GM23338 (cell line): Measurements from ENCODE around the gene PHOX2A. TPM values are rescaled to one million over a fixed set of nuclear protein-coding genes. Genes with fewer than 3 reads are reported as not detected.

Source experiments
- ATAC-seq: fragments of 200-7000 bp; cut with Tn5 transposase; 3 replicates; pipeline ENCODE4 v1.9.1; 2020
- DNase-seq: peaks from one replicate; pipeline ENCODE4 v3.0.0-alpha.2; 2015; ENCODE audit warnings: low spot score
- H2AFZ ChIP-seq: fragments of 200-600 bp; sonication (generic); 2 replicates; pipeline ENCODE4 v1.8.0; 2016; ENCODE audit warnings: antibody characterized with exemption, mild to moderate bottlenecking, moderate library complexity
- H3F3A ChIP-seq: fragments of 200-600 bp; sonication (generic); replicated peaks from 2 replicates; pipeline ENCODE4 v1.8.0; 2017; ENCODE audit warnings: antibody characterized with exemption, mixed run types, low read depth
- H3K27ac ChIP-seq: fragments of 200-600 bp; sonication (generic); 2 replicates; pipeline ENCODE4 v1.6.1; 2016; ENCODE audit warnings: low read depth
- H3K27me3 ChIP-seq: fragments of 200-600 bp; sonication (generic); 2 replicates; pipeline ENCODE4 v1.8.0; 2016; ENCODE audit warnings: mild to moderate bottlenecking, mixed run types, moderate library complexity; ENCODE audit not compliant: insufficient read depth
- H3K36me3 ChIP-seq: fragments of 200-600 bp; sonication (generic); 2 replicates; pipeline ENCODE4 v1.8.0; 2016; ENCODE audit warnings: mild to moderate bottlenecking; ENCODE audit not compliant: insufficient read depth
- H3K4me1 ChIP-seq: fragments of 200-600 bp; sonication (generic); 2 replicates; pipeline ENCODE4 v1.8.0; 2016; ENCODE audit warnings: mild to moderate bottlenecking, moderate library complexity; ENCODE audit not compliant: insufficient read depth
- H3K4me2 ChIP-seq: fragments of 200-600 bp; sonication (generic); 2 replicates; pipeline ENCODE4 v1.7.1; 2017; ENCODE audit warnings: mixed run types
- H3K4me3 ChIP-seq: fragments of 200-600 bp; sonication (generic); 2 replicates; pipeline ENCODE4 v1.6.1; 2016; ENCODE audit warnings: mixed run types
- H3K79me2 ChIP-seq: fragments of 200-600 bp; sonication (generic); replicated peaks from 2 replicates; pipeline ENCODE4 v1.8.0; 2017; ENCODE audit warnings: mild to moderate bottlenecking; ENCODE audit not compliant: insufficient read depth
- H3K9me2 ChIP-seq: fragments of 200-600 bp; sonication (generic); 2 replicates; pipeline ENCODE4 v1.8.0; 2017; ENCODE audit not compliant: insufficient read depth
- H4K20me1 ChIP-seq: fragments of 200-600 bp; sonication (generic); replicated peaks from 2 replicates; pipeline ENCODE4 v1.8.0; 2017; ENCODE audit warnings: mild to moderate bottlenecking; ENCODE audit not compliant: insufficient read depth
- H3K27ac Mint-ChIP-seq: 2 replicates; pipeline ENCODE4 v1.8.0; 2020; ENCODE audit warnings: inconsistent platforms, mild to moderate bottlenecking, moderate library complexity, mixed read lengths
- H3K27me3 Mint-ChIP-seq: 3 replicates; pipeline ENCODE4 v1.8.0; 2022; ENCODE audit warnings: low read depth, mild to moderate bottlenecking, moderate library complexity, mixed read lengths, inconsistent platforms; ENCODE audit not compliant: insufficient read depth, poor library complexity
- H3K36me3 Mint-ChIP-seq: 3 replicates; pipeline ENCODE4 v1.8.0; 2021; ENCODE audit warnings: low read depth, mild to moderate bottlenecking, inconsistent platforms, moderate library complexity, mixed read lengths
- H3K4me1 Mint-ChIP-seq: 3 replicates; pipeline ENCODE4 v1.8.0; 2020; ENCODE audit warnings: mild to moderate bottlenecking, inconsistent platforms, mixed read lengths
- H3K4me3 Mint-ChIP-seq: 3 replicates; pipeline ENCODE4 v1.8.0; 2021; ENCODE audit warnings: moderate library complexity, mild to moderate bottlenecking, inconsistent platforms, mixed read lengths
- H3K9me3 Mint-ChIP-seq: 3 replicates; pipeline ENCODE4 v1.8.0; 2020; ENCODE audit warnings: moderate library complexity, mild to moderate bottlenecking, inconsistent platforms, mixed read lengths
- CREB1 ChIP-seq: fragments of 250-450 bp; sonication (Bioruptor Pico); IDR thresholded peaks from 2 replicates; pipeline ENCODE4 v1.5.0; 2020; ENCODE audit warnings: low read depth, mild to moderate bottlenecking, moderate library complexity
- ETS1 ChIP-seq: IDR thresholded peaks from 2 replicates; pipeline ENCODE4 v1.6.1; 2016; ENCODE audit warnings: antibody characterized with exemption
- EZH2 ChIP-seq: fragments of 200-600 bp; sonication (generic); IDR thresholded peaks from one replicate; pipeline ENCODE4 v1.8.0; 2017; ENCODE audit warnings: antibody characterized with exemption, mild to moderate bottlenecking, low read depth; ENCODE audit not compliant: unreplicated experiment
- EZH2phosphoT487 ChIP-seq: fragments of 200-600 bp; sonication (generic); IDR thresholded peaks from one replicate; pipeline ENCODE4 v1.8.1; 2018; ENCODE audit warnings: antibody characterized with exemption; ENCODE audit not compliant: unreplicated experiment
- JUNB ChIP-seq: IDR thresholded peaks from one replicate; pipeline ENCODE4 v1.6.1; 2016; ENCODE audit warnings: antibody characterized with exemption; ENCODE audit not compliant: unreplicated experiment
- NANOG ChIP-seq: IDR thresholded peaks from 2 replicates; pipeline ENCODE4 v1.6.1; 2016; ENCODE audit warnings: antibody characterized with exemption, borderline replicate concordance
- POLR2AphosphoS5 ChIP-seq: IDR thresholded peaks from 2 replicates; pipeline ENCODE4 v1.6.1; 2016; ENCODE audit warnings: antibody characterized with exemption, low read depth
- STAT1 ChIP-seq: IDR thresholded peaks from one replicate; pipeline ENCODE4 v1.6.1; 2016; ENCODE audit warnings: antibody characterized with exemption; ENCODE audit not compliant: unreplicated experiment
- ZNF114 ChIP-seq: fragments of 250-450 bp; sonication (Bioruptor Pico); IDR thresholded peaks from 2 replicates; pipeline ENCODE4 v1.5.0; 2020; ENCODE audit warnings: mild to moderate bottlenecking, moderate library complexity
- ZNF331 ChIP-seq: fragments of 250-450 bp; sonication (Bioruptor Pico); IDR thresholded peaks from 2 replicates; pipeline ENCODE4 v1.5.0; 2020; ENCODE audit warnings: low read depth, mild to moderate bottlenecking, moderate library complexity
- polyA plus RNA-seq: library from polyadenylated mRNA; unstranded; fragments of >200 nt; fragmentation: Nextera tagmentation; extraction: Ambion mirVana; gene quantifications from 2 replicates; pipeline ENCODE4 v1.2.1, GENCODE V29; 2016
- total RNA-seq: library from RNA; depleted of rRNA; stranded (reverse); fragments of >200 nt; shearing (Covaris generic); gene quantifications from 2 replicates; pipeline ENCODE4 v1.2.3, GENCODE V29; 2014
- TF ChIP-seq, protein P1 (sequence below): fragments of 250-450 bp; sonication (Bioruptor Pico); IDR thresholded peaks from 2 replicates; pipeline ENCODE4 v1.5.0; 2020; ENCODE audit warnings: mild to moderate bottlenecking, moderate library complexity
- TF ChIP-seq, protein P2 (sequence below): IDR thresholded peaks from one replicate; pipeline ENCODE4 v1.6.1; 2018; ENCODE audit warnings: antibody characterized with exemption; ENCODE audit not compliant: unreplicated experiment
- TF ChIP-seq, protein P3 (sequence below), 2 experiments: fragments of 200-600 bp in 1 of 2; sonication (generic) in 1 of 2; conservative IDR thresholded peaks; 2 replicates each; pipeline versions ENCODE4 v1.5.1 to v1.6.1; 2016 to 2017; ENCODE audit warnings: antibody characterized with exemption in 2 of 2, low read depth in 2 of 2, mild to moderate bottlenecking in 2 of 2, moderate library complexity in 1 of 2

Gene PHOX2A
- total and polyA plus RNA-seq, 2 experiments from 2014 or later = 0.31 TPM; not detected in 1

GRCh38 chr11:72241291-72241781, 2.6 kb downstream of the PHOX2A start:
- Mint-ChIP-seq H3K36me3 (peaks cover 15% of the 10 kb centered on the region), H3K9me3 (peaks cover 4% of the 10 kb centered on the region; the same call in 2 of the 3 replicates), H3K4me3 (peak overlapping the region; percentile 71), H3K27ac (no peak overlapping the region), H3K27me3 (peaks cover 54% of the 10 kb centered on the region), H3K4me1 (peaks cover 43% of the 10 kb centered on the region)
- peaks cover 81% of the 10 kb centered on the region for H3K27me3 ChIP-seq
- H3K27ac ChIP-seq = no peak overlapping the region
- H3K4me1 ChIP-seq = peaks cover 35% of the 10 kb centered on the region
- DNase-seq = peak; percentile 52
- H4K20me1 ChIP-seq = peaks cover 10% of the 10 kb centered on the region
- peak overlapping the region; percentile 94 for H3K4me2 ChIP-seq
- no peak overlapping the region for H2AFZ ChIP-seq
- no peaks in the 10 kb centered on the region for H3K79me2 ChIP-seq
- H3F3A ChIP-seq = 0 out of 2 replicates have a peak, but pooled peaks cover 9% of the 10 kb centered on the region
- TF ChIP-seq CREB1 (CRISPR knock-in tag) = no peak
- TF ChIP-seq, protein P1, sequence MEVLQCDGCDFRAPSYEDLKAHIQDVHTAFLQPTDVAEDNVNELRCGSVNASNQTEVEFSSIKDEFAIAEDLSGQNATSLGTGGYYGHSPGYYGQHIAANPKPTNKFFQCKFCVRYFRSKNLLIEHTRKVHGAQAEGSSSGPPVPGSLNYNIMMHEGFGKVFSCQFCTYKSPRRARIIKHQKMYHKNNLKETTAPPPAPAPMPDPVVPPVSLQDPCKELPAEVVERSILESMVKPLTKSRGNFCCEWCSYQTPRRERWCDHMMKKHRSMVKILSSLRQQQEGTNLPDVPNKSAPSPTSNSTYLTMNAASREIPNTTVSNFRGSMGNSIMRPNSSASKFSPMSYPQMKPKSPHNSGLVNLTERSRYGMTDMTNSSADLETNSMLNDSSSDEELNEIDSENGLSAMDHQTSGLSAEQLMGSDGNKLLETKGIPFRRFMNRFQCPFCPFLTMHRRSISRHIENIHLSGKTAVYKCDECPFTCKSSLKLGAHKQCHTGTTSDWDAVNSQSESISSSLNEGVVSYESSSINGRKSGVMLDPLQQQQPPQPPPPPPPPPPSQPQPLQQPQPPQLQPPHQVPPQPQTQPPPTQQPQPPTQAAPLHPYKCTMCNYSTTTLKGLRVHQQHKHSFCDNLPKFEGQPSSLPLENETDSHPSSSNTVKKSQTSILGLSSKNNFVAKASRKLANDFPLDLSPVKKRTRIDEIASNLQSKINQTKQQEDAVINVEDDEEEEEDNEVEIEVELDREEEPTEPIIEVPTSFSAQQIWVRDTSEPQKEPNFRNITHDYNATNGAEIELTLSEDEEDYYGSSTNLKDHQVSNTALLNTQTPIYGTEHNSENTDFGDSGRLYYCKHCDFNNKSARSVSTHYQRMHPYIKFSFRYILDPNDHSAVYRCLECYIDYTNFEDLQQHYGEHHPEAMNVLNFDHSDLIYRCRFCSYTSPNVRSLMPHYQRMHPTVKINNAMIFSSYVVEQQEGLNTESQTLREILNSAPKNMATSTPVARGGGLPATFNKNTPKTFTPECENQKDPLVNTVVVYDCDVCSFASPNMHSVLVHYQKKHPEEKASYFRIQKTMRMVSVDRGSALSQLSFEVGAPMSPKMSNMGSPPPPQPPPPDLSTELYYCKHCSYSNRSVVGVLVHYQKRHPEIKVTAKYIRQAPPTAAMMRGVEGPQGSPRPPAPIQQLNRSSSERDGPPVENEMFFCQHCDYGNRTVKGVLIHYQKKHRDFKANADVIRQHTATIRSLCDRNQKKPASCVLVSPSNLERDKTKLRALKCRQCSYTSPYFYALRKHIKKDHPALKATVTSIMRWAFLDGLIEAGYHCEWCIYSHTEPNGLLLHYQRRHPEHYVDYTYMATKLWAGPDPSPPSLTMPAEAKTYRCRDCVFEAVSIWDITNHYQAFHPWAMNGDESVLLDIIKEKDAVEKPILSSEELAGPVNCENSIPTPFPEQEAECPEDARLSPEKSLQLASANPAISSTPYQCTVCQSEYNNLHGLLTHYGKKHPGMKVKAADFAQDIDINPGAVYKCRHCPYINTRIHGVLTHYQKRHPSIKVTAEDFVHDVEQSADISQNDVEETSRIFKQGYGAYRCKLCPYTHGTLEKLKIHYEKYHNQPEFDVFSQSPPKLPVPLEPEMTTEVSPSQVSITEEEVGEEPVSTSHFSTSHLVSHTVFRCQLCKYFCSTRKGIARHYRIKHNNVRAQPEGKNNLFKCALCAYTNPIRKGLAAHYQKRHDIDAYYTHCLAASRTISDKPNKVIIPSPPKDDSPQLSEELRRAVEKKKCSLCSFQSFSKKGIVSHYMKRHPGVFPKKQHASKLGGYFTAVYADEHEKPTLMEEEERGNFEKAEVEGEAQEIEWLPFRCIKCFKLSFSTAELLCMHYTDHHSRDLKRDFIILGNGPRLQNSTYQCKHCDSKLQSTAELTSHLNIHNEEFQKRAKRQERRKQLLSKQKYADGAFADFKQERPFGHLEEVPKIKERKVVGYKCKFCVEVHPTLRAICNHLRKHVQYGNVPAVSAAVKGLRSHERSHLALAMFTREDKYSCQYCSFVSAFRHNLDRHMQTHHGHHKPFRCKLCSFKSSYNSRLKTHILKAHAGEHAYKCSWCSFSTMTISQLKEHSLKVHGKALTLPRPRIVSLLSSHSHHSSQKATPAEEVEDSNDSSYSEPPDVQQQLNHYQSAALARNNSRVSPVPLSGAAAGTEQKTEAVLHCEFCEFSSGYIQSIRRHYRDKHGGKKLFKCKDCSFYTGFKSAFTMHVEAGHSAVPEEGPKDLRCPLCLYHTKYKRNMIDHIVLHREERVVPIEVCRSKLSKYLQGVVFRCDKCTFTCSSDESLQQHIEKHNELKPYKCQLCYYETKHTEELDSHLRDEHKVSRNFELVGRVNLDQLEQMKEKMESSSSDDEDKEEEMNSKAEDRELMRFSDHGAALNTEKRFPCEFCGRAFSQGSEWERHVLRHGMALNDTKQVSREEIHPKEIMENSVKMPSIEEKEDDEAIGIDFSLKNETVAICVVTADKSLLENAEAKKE (CRISPR knock-in tag) = no peak
- no peak for TF ChIP-seq STAT1
- TF ChIP-seq, protein P2, sequence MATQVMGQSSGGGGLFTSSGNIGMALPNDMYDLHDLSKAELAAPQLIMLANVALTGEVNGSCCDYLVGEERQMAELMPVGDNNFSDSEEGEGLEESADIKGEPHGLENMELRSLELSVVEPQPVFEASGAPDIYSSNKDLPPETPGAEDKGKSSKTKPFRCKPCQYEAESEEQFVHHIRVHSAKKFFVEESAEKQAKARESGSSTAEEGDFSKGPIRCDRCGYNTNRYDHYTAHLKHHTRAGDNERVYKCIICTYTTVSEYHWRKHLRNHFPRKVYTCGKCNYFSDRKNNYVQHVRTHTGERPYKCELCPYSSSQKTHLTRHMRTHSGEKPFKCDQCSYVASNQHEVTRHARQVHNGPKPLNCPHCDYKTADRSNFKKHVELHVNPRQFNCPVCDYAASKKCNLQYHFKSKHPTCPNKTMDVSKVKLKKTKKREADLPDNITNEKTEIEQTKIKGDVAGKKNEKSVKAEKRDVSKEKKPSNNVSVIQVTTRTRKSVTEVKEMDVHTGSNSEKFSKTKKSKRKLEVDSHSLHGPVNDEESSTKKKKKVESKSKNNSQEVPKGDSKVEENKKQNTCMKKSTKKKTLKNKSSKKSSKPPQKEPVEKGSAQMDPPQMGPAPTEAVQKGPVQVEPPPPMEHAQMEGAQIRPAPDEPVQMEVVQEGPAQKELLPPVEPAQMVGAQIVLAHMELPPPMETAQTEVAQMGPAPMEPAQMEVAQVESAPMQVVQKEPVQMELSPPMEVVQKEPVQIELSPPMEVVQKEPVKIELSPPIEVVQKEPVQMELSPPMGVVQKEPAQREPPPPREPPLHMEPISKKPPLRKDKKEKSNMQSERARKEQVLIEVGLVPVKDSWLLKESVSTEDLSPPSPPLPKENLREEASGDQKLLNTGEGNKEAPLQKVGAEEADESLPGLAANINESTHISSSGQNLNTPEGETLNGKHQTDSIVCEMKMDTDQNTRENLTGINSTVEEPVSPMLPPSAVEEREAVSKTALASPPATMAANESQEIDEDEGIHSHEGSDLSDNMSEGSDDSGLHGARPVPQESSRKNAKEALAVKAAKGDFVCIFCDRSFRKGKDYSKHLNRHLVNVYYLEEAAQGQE = no peak
- TF ChIP-seq, protein P3, sequence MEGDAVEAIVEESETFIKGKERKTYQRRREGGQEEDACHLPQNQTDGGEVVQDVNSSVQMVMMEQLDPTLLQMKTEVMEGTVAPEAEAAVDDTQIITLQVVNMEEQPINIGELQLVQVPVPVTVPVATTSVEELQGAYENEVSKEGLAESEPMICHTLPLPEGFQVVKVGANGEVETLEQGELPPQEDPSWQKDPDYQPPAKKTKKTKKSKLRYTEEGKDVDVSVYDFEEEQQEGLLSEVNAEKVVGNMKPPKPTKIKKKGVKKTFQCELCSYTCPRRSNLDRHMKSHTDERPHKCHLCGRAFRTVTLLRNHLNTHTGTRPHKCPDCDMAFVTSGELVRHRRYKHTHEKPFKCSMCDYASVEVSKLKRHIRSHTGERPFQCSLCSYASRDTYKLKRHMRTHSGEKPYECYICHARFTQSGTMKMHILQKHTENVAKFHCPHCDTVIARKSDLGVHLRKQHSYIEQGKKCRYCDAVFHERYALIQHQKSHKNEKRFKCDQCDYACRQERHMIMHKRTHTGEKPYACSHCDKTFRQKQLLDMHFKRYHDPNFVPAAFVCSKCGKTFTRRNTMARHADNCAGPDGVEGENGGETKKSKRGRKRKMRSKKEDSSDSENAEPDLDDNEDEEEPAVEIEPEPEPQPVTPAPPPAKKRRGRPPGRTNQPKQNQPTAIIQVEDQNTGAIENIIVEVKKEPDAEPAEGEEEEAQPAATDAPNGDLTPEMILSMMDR (conservative IDR thresholded peaks at IDR 0.05; ENCODE audit: low read depth in 2 of 2) = no peak
- no peak for TF ChIP-seq ETS1
- TF ChIP-seq EZH2phosphoT487 = no peak
- no peak for TF ChIP-seq POLR2AphosphoS5
- TF ChIP-seq JUNB = no peak
- TF ChIP-seq ZNF114 (CRISPR knock-in tag) = no peak
- no peak for TF ChIP-seq EZH2
- TF ChIP-seq ZNF331 (CRISPR knock-in tag) = no peak
- TF ChIP-seq NANOG = no peak
- no peak for ATAC-seq
- H3K4me3 ChIP-seq = peak overlapping the region; percentile 60; the same call in 1 of the 2 replicates
- H3K9me2 ChIP-seq = no peaks in the 10 kb centered on the region
- no peaks in the 10 kb centered on the region for H3K36me3 ChIP-seq
